Panc1 (cell line): ENCODE results near the gene LGALS16. TPM values are rescaled to one million over a fixed set of nuclear protein-coding genes. Genes with fewer than 3 reads are reported as not detected.

Experiments used
- ATAC-seq: fragments of 200-7000 bp; cut with Tn5 transposase; 2 replicates; pipeline ENCODE4 v1.9.1; 2020; ENCODE audit warnings: mild to moderate bottlenecking, moderate library complexity
- BruUV-seq: library from RNA; stranded (reverse); fragments of 400-500 nt; replicated peaks from 2 replicates; lab custom pipeline; 2021; lab: Mats Ljungman, UMichigan
- CTCF ChIA-PET: fragments of 300-600 bp; sonication (Branson Sonifier 250); formaldehyde crosslinking; loops from one replicate; lab custom pipeline; 2022; ENCODE audit warnings: antibody characterized with exemption; lab: Charles Lee
- POLR2A ChIA-PET: fragments of 300-600 bp; sonication (Branson Sonifier 250); formaldehyde crosslinking; loops from one replicate; lab custom pipeline; 2022; ENCODE audit warnings: antibody characterized with exemption; lab: Charles Lee
- DNase-seq: peaks from one replicate; pipeline ENCODE4 v3.0.0-alpha.2; 2010; ENCODE audit warnings: low read depth, low spot score
- H3K27ac ChIP-seq: 2 replicates; pipeline ENCODE4 v1.5.1; 2011; ENCODE audit warnings: mild to moderate bottlenecking, low read length, inconsistent platforms
- H3K27me3 ChIP-seq: fragments of 200-500 bp; sonication (Bioruptor generic); 2 replicates; pipeline ENCODE4 v1.6.0; 2014; ENCODE audit warnings: low read length, inconsistent platforms; ENCODE audit not compliant: control insufficient read depth, insufficient read depth
- H3K36me3 ChIP-seq: fragments of 200-500 bp; sonication (Bioruptor generic); 2 replicates; pipeline ENCODE4 v1.5.1; 2014; ENCODE audit warnings: inconsistent platforms, mild to moderate bottlenecking, low read length, moderate library complexity; ENCODE audit not compliant: control insufficient read depth, insufficient read depth
- H3K4me1 ChIP-seq: 2 replicates; pipeline ENCODE4 v1.5.1; 2011; ENCODE audit warnings: inconsistent platforms, mild to moderate bottlenecking, low read length, moderate library complexity; ENCODE audit not compliant: control insufficient read depth, insufficient read depth
- H3K4me3 ChIP-seq, 2 experiments: 2 replicates each; pipeline ENCODE4 v1.5.1; 2011 to 2012; ENCODE audit warnings: low read depth in 2 of 2, low read length in 2 of 2, mild to moderate bottlenecking in 2 of 2, inconsistent platforms in 1 of 2, moderate library complexity in 1 of 2
- H3K9me3 ChIP-seq: fragments of 200-500 bp; sonication (Bioruptor generic); 2 replicates; pipeline ENCODE4 v1.5.1; 2014; ENCODE audit warnings: low read depth, mild to moderate bottlenecking, inconsistent platforms, low read length, moderate library complexity; ENCODE audit not compliant: control insufficient read depth, insufficient read depth
- POLR2AphosphoS5 ChIP-seq: IDR thresholded peaks from 2 replicates; pipeline ENCODE4 v1.6.1; 2012; ENCODE audit warnings: mild to moderate bottlenecking, low read depth, low read length, moderate library complexity
- REST ChIP-seq, 2 experiments: IDR thresholded peaks; 2 replicates each; pipeline ENCODE4 v1.6.1; 2011 to 2012; ENCODE audit warnings: low read depth in 2 of 2, control low read depth in 1 of 2, low read length in 1 of 2, mild to moderate bottlenecking in 1 of 2, moderate library complexity in 1 of 2; ENCODE audit not compliant: insufficient read depth in 1 of 2
- SIN3A ChIP-seq: IDR thresholded peaks from 2 replicates; pipeline ENCODE4 v1.6.1; 2012; ENCODE audit warnings: low read depth, mild to moderate bottlenecking, low read length, moderate library complexity, borderline replicate concordance; ENCODE audit not compliant: insufficient read depth
- TCF7L2 ChIP-seq: IDR thresholded peaks from 2 replicates; pipeline ENCODE4 v1.6.1; 2011; ENCODE audit warnings: mild to moderate bottlenecking, low read depth, low read length, inconsistent platforms
- in situ Hi-C: cut with HindIII; loops from 2 replicates; pipeline ENCODE4 v1.10.0; 2016; ENCODE audit warnings: low sequenced_read_pairs, low pct_unique_long_range_greater_than_20kb
- intact Hi-C: fragments of 100-400 bp; cut with micrococcal nuclease; formaldehyde crosslinking; loops from one replicate; pipeline ENCODE4 v1.10.0; 2022; ENCODE audit not compliant: unreplicated experiment
- total RNA-seq: library from RNA; stranded (reverse); gene quantifications from one replicate; pipeline ENCODE4 v1.2.1, GENCODE V29; 2021; ENCODE audit not compliant: unreplicated experiment
- TF ChIP-seq, protein P1 (sequence below): fragments of 450-650 bp; IDR thresholded peaks from 2 replicates; pipeline ENCODE4 v1.5.1; 2017; ENCODE audit warnings: mild to moderate bottlenecking

LGALS16 gene
- total RNA-seq, 1 experiment from 2014 or later = not detected

DNA sequence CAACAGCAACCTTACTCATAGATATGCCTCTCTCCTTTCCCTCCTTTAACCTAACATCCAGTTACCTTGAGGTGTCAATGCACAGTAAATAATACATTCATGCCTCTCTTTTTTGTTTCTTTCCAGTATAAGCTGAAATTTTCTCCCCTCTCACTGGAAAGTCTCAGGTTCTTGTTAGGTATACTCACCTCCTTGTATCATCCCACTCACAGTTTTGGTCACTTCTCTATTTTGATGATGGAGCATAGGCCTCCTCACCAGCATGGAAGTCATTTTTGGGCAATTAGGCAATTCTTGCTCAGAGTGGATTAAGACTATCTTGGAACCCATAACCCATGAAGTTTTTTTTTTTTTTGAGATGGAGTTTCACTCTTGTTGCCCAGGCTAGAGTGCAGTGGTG lies 42.8 kb downstream of the LGALS16 start:
- no peak for TF ChIP-seq SIN3A
- TF ChIP-seq, protein P1, sequence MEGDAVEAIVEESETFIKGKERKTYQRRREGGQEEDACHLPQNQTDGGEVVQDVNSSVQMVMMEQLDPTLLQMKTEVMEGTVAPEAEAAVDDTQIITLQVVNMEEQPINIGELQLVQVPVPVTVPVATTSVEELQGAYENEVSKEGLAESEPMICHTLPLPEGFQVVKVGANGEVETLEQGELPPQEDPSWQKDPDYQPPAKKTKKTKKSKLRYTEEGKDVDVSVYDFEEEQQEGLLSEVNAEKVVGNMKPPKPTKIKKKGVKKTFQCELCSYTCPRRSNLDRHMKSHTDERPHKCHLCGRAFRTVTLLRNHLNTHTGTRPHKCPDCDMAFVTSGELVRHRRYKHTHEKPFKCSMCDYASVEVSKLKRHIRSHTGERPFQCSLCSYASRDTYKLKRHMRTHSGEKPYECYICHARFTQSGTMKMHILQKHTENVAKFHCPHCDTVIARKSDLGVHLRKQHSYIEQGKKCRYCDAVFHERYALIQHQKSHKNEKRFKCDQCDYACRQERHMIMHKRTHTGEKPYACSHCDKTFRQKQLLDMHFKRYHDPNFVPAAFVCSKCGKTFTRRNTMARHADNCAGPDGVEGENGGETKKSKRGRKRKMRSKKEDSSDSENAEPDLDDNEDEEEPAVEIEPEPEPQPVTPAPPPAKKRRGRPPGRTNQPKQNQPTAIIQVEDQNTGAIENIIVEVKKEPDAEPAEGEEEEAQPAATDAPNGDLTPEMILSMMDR = no peak
- TF ChIP-seq POLR2AphosphoS5 = no peak
- TF ChIP-seq TCF7L2 = no peak
- no peak for TF ChIP-seq REST (IDR thresholded peaks at IDR 0.05; ENCODE audit: insufficient read depth in 1 of 2, low read depth in 2 of 2, low read length in 1 of 2)
- ChIA-PET CTCF (interaction anchor here (0.6 to 0.7 kb wide), 2 partner anchors 124 to 162 kb away, joined by 3 to 8 read pairs; no protein-coding TSS in a partner anchor), POLR2A (interaction anchor here (0.6 to 0.9 kb wide), 2 partner anchors 96 to 263 kb away, joined by 3 to 12 read pairs; partner anchors contain the start of gene RPS16)
- H3K4me1 ChIP-seq = no peaks in the 10 kb centered on the region
- BruUV-seq = no TSS peak
- no peak for DNase-seq
- H3K27ac ChIP-seq = no peak overlapping the region
- intact Hi-C loops = no loop called here
- H3K27me3 ChIP-seq = peaks cover 91% of the 10 kb centered on the region
- no peak overlapping the region for H3K4me3 ChIP-seq
- no peaks in the 10 kb centered on the region for H3K9me3 ChIP-seq
- ATAC-seq = no peak
- in situ Hi-C loops = no loop called here
- H3K36me3 ChIP-seq = no peaks in the 10 kb centered on the region

GRCh38 chr19:39701291-39701690 lies 45.6 kb downstream of the LGALS16 start:
- Histone ChIP-seq H3K27ac (no peak overlapping the region), H3K27me3 (peaks cover 79% of the 10 kb centered on the region), H3K36me3 (no peaks in the 10 kb centered on the region), H3K4me1 (no peaks in the 10 kb centered on the region), H3K4me3 (no peak overlapping the region), H3K9me3 (no peaks in the 10 kb centered on the region)
- DNase-seq (no peak), ATAC-seq (no peak)
- CTCF ChIA-PET = interaction anchor here (0.6 to 1.9 kb wide), 6 partner anchors 29 to 386 kb away, joined by 3 to 10 read pairs (median 4); no protein-coding TSS in a partner anchor
- no TSS peak for BruUV-seq
- in situ Hi-C loops (no loop called here), intact Hi-C loops (no loop called here)
- POLR2A ChIA-PET = interaction anchor here (0.6 to 1.3 kb wide), 5 partner anchors 19 to 349 kb away, joined by 3 to 5 read pairs (median 4); partner anchors contain the start of gene RPS16
- TF ChIP-seq, protein P1 = no peak
- TF ChIP-seq REST (IDR thresholded peaks at IDR 0.05; ENCODE audit: insufficient read depth in 1 of 2, low read depth in 2 of 2, low read length in 1 of 2) (no peak), TCF7L2 (no peak), POLR2AphosphoS5 (no peak), SIN3A (no peak)
